GM19240 (cell line): ENCODE data around the gene SCN4A.
"Not testable (repeated sequence)": the region's sequence is repeated elsewhere in the genome, so short reads cannot be mapped to it uniquely, and the experiment has no call there.

Experiments
- DNase-seq: peaks from one replicate; pipeline ENCODE4 v3.0.0; 2011; ENCODE audit warnings: low spot score; ENCODE audit not compliant: insufficient read length

Gene SCN4A

DNA sequence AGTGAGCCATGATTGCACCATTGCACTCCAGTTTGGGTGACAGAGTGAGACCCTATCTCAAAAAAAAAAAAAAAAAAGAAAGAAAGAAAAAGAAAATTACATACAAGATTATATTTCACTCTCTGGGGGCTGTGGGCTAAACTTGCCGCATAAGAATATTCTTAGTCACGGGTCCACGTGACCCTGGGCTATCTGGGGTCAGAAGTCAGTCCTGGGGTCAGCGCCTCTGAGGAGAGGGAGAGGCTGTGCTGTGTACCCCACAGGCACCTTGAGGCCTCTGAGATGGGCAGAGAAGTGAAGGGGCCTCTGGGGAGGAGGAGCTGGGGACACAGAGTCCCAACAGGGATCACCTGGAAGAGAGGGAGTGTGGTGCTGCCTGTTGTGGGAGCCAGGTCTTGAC is 34.8 kb downstream of the SCN4A start:
- no peak for DNase-seq

DNA sequence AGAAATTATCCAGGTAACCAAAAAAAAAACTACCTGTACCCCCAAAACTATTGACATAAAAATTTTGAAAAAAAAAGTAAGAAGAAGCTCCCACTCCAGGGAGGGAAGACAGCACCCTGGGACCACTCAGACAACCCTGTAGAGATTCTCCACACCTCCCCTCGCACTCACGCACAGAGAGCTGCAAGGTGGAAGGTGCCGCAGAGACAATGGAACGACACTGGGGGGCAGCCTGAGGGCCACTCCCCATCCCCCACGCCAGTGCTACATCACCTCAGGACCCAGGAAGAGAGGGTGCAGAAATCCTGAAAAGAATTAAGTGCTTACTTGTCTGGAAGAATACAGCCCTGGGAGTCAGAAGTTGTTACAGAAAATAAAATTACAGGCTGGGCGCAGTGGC is 35.4 kb downstream of the SCN4A start:
- no peak for DNase-seq

- DNase-seq, result no peak
Measured at GRCh38 chr17:63934183-63935112, 38.3 kb downstream of the SCN4A start.

DNA sequence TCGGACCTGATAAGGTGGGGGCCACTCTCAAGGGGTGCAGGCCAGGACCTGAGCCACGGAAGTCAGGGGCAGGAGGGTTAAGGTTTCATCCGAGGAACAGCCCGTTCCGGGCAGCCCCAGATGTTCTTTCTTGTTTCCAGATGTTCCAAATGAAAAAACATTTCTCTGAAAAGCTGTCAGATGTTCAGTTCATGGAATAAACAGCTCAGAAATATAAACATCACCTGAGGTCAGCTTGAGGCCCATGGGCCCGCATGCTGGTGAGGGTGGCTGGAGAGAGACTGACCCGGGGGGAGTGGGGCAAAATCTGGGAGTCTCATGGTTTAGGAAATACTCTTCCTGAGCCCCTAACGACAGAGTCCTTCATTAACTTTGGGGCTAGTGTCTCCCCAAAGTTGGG is 39.1 kb downstream of the SCN4A start:
- DNase-seq, result no peak

DNA sequence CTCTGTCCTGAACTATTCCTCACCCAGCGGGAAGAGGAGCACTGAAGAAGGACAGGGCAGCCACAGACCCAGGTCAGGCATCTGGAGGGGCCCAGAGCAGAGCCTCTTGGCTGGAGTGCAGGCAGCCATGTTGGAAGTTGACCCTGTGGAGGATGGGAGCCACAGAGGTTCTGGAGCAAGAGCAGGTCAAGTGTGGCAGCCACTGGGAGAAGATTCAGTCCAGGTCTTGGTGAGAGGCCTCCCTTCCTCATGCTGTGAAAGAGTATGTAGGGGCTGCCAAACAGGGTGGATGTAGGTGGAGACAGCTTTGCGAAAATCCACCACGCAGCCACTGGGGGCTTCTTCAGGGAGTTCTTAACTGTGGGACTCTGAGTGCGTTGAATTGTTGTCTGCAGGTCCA is 40.0 kb downstream of the SCN4A start:
- DNase-seq, result no peak

GRCh38 chr17:63931981-63932561 is 40.6 kb downstream of the SCN4A start, which contains the start of gene CD79B:
Gene CD79B (minus strand): TSS chr17:63932331. CDS start chr17:63932261, 70 bp downstream.
- peak; percentile 91 for DNase-seq

GRCh38 chr17:63930951-63931575 is 41.7 kb downstream of the SCN4A start:
- DNase-seq, result peak; percentile 60

DNA sequence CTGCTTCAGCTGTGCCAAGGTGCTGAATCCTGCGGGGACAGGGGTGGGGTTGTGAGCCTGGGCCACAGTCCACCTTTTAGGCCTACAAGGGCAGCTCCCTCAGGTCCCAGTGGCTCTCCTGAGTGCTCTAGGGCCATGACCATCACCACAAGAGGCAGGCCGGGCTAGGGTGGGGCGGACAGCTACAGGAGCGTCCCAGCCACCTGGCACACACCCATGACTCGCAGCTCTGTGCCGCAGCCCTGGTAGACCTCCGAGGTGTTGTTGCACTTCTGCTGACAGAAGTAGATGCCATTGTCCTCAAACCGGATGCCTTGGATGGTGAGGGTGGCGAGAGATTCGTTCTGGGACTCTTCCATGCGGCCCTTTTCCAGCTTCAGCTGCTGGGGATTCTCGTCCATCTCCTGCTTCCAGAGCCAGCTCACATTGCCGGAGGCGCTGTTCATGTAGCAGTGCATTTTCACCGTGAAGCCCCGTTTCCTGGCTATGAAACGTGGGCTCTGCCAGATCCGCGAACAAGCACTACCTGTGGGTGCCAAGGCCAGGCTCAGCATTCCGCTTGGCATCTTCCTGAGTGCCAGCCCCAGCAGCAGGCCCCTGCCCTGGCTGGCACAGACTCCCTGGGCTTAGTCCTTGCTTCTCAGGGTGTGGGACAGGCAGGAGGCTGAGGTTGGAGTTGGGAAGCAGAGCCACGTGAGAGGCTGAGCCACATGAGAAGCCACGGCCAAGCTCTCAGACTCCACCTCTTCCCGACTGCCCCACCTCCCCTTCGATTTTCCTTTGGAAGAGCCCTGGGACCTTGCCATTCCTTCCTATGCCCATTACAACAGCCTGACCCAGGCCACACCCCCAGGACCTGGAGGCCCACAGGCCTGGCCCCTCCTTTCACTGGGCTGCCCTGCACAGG is 42.6 kb downstream of the SCN4A start:
- no peak for DNase-seq

GRCh38 chr17:63928966-63929695 is 43.6 kb downstream of the SCN4A start:
- no peak for DNase-seq

DNA sequence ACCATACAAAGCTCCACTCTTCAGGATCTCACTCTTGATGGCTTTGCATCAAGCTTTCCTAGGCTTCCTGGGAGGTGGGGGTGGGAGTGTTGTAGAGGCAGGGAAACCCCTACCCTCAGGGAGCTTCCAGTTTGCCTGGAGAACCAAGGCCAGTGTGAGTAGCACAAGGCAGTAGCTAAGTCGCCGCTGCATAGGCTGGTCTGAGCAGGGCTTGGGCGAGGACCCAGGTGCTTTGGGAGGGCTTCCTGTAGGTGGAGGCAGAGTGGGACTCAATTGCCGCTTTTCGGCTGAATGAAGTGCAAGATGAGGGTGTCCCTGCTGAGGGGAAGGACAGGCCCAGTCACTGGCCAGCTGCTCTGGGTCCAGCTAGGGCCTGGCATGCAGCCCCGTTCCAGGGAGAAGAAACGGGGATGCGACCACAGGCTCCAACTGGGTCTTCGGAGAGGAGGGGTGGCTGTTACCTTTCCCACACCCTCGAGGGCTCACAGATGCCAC is 44.5 kb downstream of the SCN4A start:
- DNase-seq, result no peak

GRCh38 chr17:63927464-63928171 is 45.1 kb downstream of the SCN4A start:
- no peak for DNase-seq

DNA sequence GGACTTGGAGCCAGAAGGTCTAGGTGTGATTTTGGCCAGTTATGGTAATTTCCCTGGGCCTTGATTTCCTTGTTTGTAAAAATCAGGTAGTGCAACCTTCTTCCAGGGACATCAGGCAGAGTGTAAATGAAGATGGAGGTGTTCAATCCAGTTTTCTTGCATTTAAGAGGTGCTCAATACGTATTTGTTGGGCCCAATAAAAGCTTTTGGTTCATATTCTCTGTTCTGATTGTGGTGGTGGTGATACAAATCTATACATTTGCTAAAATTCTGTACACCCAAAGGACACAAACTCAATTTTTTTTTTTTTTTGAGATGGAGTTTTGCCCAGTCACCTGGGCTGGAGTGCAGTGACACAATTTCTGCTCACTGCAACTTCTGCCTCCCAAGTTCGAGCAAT is 46.6 kb downstream of the SCN4A start:
- DNase-seq, result no peak

- DNase-seq, result no peak
Measured at GRCh38 chr17:63925615-63926014, 47.1 kb downstream of the SCN4A start.

- not testable (repeated sequence) for DNase-seq
Measured at GRCh38 chr17:63922402-63922801, 50.3 kb downstream of the SCN4A start.

- not testable (repeated sequence) for DNase-seq
Measured at GRCh38 chr17:63920779-63921178, 51.9 kb downstream of the SCN4A start.

DNA sequence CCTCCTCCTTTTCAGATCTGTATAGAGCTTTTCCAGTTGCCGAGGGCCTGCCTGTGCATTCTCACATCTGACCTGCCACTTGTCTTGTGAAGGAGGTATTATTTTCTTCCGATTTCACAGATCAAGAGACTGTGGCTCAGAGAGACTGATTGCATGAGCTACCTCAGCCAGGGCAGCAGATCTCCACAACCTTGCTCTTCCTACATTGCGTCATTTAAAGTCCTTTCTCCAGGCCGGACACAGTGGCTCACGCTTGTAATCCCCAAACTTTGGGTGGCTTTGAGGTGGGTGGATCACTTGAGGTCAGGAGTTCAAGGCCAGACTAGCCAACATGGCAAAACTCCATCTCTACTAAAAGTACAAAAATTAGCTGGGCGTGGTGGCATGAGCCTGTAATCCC is 52.7 kb downstream of the SCN4A start:
- not testable (repeated sequence) for DNase-seq

DNA sequence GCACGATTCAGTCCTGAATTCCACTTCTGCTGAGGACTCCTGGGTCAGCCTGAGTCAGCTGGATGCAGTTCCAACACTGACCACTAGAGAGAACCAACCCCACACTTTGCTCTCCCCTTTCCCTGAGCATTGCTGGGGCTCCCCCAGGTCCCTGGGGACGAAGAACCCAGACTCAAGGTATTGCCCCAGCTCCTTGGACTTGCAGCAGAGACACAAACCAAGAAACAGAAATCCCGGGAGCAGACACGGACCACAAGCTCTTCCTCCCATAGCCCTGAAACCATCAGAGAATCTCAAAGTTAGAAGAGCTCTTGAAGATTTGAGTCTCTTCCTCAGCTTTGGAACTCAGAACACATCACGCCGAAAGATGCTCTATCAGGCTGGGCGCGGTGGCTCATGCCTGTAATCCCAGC is 53.4 kb downstream of the SCN4A start:
- DNase-seq, result peak; percentile 80

GRCh38 chr17:63918789-63919305 is 53.9 kb downstream of the SCN4A start, which contains the start of gene GH1:
Gene GH1 (minus strand): TSS chr17:63918839. CDS start chr17:63918776, 63 bp downstream.
- DNase-seq, result not testable (repeated sequence)

- no peak for DNase-seq
Measured at GRCh38 chr17:63918305-63918704, 54.4 kb downstream of the SCN4A start.
